DMS79 (cell line): ENCODE measurements around the gene FLYWCH1.

Experiments
- DNase-seq: peaks from one replicate; lab custom pipeline; 2025; lab: John Stamatoyannopoulos, UW

The FLYWCH1 gene

DNA sequence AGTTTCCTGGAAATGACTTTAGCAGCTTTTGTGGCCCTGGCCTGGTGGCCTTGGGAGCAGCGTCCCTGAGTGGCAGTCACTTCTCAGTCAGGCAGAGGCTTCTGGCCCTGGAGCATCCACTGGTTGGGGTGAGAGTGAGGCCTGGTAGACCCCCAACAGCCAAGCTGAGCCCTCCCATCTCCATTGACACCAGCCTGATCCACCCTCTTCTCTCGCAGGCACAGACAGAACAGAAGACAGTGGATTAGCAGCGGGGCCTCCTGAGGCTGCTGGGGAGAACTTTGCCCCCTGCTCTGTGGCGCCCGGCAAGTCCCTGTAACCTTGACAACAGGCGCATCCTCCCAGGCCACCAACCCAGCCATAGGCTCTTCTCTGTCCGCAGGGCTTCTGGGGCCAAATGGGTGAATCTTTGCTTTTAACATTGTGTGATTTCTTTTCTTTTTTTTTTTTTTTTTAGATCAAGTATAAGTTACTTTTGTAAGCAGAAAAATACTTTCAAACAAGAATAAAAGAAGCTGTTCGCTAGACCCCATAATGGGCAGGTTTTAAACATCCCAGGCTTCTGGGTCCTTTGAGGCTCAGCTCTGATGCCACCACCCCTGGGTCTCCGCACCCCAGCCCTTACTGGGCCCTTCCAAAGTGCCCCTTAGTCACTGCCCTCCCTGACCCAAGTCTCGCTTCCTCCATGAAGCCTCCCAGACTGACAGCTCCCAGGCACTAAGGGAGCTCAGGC lies 12.7 kb upstream of the FLYWCH1 start:
- DNase-seq: no peak

DNA sequence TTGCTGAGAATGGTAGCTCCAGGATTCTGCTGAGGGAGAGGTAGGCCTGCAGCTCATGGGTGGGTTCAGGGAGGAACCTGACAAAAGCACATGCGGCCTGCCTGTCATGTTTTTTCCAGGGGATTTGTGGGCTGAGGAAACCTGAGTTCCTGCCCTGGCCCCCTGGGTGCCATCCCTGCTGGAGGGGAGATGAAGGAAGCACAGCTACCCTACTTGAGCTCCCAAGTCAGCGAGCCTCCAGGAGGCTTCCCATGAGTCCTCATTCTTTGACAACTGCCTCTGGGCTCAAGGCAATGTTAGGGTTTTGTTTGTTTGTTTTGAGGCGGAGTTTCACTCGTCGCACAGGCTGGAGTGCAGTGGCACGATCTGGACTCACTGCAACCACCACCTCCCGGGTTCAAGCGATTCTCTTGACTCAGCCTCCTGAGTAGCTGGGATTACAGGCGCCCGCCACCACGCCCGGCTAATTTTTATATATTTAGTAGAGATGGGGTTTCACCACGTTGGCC lies 12.1 kb upstream of the FLYWCH1 start:
- no peak for DNase-seq

DNA sequence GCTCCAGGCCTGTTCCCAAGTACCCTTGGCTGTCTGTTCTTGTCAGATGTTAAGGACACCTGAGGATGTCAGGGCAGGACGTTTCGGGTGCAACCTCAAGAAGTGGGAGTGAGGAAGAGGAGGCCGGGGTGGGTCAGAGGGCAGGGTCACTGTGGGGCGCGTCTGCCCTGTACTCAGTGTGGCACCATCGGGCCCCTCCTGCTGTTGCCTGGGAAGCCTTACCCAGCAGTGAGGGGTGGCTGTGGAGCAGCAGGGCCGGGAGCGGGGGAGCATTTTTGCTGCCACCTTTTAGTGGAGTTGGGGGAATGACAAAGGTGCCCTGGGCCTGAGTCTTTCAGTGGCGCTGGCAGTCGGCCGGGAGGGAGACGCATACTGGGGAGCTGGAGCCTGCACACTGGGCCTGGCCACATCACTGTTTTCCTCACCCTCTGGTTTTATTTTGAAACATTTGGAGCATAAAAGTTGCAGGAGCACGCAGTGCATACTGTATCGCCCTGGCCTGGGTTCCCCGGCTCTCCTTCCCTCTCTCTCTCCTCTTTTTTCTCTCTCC lies 11.1 kb upstream of the FLYWCH1 start:
- no peak for DNase-seq

DNA sequence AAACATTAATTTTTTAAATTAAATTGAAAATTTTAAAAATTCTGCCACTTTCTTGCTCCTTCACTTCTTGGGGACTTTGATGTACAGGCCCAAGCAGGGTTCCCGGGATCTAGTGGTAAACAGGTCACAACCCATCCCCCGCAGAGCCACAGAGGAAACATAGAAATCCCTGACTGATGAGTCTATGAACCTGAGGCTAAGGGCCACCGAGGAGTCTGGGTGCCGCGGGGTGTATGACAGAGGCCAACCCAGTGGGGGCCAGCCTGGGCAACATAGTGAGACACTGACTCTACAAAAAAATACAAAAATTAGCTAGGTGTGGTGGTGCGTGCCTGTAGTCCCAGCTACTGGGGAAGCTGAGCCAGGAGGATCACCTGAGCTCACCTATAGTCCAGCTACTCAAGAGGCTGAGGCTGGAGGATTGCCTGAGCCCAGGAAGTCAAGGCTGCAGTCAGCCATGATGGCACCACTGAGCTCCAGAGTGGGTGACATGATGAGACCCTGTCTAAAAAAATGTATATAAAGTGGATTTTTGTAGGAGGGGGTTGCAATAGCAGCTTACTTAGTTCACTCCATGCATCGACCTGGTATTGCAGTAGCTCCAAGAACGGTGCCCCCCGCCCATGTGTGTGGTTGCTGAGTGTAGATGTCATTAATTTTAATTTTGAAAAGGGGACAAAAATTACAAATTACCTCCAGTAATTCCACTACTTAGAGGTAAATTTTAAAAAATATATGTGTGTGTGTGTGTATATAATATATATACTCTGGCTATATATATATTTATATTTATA lies 9.2 kb upstream of the FLYWCH1 start:
- no peak for DNase-seq

DNA sequence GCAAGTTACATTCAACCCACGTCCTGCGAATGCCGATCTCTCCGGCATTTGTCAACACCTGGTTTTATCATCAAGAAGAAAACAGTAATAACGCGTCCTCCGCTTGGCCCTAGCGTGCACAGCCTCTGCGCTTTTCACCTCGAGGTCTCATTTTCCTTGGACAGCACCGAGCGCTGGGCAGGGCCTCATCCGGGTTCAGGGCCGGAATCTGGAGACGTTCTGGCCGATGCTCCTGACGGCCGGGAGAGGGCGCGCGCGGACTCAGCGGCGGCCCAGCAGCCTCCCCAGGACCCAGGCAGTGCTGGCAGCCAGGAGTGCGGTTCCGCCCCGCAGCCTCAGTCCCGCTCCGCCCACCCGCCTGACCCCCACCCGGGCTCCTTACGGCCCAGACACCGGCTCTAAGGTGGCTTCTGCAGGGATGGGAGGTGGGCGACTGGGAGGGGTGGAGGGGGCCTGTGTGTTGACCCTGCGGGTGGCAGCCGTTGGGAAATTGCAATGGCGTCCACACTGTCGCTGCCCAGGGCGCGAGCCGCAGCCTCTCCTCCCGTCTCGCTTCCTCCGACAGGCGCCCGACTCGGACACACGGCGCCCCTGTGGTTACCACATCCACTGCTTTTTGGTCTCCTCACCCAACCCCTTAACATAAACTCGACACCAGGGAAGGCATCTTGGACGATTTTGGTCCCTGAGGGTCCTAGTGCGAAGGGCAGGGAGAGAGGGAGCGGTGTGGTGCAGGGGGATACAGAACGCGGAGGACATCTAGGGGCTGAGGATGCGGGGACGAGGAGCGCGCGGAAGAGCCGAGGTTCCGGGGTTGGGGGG lies 7.4 kb upstream of the FLYWCH1 start:
- DNase-seq: peak; percentile 46

DNA sequence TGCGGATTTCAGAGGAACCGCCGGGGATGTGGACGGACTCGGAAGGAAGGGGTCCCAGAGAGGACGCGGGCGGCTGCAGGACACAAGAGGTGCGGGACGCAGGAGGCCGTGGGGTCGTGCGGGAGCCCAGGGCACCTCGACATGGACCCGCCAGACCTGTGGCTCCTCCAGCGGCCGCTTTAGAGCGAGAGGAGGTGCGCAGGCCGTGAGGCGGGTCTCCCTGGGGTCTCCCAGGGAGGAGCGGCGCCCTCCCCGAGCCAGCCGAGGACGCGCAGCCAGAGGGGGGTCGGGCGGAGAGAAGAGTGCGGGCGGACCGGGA lies 6.8 kb upstream of the FLYWCH1 start:
- DNase-seq: no peak

DNA sequence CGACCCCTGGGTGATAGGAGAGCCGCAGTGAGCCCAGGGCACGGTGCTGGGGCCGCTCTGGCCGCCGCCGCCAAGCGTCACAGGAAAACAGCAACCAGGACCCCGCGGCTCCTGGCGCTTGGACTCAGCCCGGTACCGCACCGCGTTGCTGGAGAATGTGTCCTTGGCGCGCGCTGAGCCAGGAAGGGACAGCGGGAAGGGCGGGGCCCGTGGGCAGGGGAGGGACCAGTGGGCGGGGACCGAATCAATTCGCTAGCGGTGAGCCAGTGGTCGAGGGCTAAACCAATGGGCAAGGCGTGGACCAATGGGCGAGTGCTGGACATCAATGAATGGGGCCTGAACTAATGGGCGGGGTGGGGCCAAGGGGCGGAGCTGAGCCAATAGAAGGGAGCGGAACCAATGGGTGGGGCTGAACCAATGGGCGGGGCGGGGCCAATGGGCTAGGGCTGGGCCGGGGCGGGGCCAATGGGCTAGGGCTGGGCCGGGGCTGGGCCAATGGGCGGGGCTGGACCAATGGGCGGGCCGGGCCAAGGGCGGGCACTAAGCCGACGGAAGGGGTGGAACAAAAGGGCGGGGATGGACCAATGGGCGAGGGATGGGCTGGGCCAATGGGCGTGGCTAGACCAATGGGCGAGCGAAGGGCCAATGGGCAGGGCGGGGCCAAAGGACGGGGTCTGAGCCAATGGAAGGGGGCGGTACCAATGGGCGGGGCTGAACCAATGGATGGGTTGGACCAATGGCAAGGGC lies 6.3 kb upstream of the FLYWCH1 start:
- DNase-seq: peak; percentile 96

DNA sequence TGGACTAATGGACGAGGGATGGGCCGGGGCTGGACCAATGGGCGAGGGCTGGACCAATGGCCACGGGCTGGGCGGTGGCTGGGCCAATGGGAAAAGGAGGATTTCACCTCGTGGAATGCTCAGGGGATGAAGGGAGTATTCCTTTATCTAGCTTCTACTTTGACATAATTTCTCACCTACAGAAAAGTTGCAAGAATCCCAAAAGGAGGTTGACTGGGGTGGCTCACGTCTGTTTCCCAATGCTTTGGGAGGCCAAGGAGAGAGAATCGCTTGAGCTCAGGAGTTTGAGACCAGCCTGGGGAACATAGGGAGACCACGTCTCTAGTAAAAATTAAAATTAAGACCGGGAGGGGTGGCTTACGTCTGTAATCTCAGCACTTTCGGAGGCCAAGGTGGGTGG lies 5.7 kb upstream of the FLYWCH1 start:
- no peak for DNase-seq

DNA sequence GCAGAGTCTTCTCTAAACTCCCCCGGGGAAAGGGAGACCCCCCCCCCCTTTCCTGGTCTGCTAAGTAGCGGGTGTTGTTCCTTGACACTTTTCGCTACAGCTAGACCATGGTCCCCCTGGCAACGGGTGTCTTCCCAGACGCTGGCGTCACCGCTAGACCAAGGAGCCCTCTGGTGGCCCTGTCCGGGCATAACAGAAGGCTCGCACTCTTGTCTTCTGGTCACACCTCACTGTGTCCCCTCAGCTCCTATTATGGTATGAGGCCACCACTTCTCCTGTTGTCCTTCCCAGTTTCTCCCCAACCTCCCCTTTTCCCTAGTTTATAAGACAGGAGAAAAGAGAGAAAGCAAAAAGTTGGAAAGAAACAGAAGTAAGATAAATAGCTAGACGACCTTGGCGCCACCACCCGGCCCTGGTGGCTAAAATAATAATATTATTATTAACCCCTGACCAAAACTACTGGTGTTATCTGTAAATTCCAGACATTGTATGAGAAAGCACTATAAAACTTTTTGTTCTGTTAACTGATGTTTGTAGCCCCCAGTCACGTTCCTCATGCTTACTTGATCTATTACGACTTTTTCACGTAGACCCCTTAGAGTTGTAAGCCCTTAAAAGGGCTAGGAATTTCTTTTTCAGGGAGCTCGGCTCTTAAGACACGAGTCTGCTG lies 4.5 kb upstream of the FLYWCH1 start:
- DNase-seq: peak; percentile 15

DNA sequence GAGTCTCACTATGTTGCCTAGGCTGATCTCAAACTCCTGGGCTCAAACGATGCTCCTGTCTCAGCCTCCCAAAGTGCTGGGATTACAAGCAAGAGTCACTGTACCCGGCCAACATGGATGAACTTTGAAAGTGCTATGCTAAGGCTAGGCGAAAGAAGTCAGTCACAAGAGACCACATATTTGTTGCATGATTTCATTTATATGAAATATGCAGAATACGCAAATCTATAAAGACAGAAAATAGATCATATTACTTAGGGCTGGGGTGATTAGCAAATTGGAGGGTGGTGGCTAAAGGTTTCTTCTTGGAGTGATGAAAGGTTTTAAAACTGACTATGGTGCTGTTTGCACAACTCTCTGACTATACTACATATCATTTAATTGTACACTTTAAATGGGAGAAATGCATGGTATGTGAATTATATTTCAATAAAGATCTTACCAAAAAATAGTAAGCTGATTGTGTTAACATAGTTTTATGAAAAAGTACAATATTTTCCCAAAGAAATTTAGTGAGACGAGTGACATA lies 1.2 kb upstream of the FLYWCH1 start:
- no peak for DNase-seq

DNA sequence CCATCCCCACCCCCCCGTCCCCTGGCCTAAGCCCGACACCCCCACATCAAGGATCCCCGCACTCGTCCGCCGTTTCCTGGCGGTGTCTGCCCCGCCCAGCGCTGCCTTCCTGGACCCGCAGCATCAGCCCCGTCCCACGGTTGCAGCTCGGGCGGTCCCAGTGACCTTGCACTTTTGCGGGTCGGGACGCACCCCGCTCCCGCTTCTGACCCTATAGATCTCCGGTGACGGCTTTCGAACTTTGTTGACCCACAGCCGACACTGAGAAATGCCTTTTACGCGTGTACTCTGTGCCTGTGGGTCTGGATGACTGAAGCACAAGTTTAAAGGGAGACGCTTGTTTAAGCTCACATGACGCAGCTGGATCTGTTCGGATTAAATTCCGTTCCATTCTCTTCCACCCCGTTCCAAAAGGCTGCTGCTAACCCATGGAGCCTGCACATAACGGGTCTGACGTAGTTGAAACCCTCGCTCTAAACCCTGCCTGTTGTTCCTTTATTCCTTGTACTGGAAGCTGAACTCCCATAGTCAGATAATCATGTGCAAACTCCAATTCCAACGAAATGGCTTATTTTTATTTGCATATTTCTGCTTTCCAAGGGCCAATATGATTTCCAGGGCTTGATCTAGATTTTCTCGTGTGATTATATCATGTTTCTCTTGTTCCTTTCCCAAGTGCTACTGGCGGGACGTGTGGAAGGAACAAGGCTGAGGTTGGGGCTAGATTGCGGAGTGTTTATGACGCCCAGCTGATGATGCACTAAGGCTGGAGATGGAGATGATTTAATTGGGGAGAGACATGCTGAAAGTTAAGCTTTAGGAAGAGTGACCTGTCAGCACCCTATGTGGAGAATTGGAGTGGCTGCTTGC lies 834 bp downstream of the FLYWCH1 start:
- DNase-seq: no peak

DNA sequence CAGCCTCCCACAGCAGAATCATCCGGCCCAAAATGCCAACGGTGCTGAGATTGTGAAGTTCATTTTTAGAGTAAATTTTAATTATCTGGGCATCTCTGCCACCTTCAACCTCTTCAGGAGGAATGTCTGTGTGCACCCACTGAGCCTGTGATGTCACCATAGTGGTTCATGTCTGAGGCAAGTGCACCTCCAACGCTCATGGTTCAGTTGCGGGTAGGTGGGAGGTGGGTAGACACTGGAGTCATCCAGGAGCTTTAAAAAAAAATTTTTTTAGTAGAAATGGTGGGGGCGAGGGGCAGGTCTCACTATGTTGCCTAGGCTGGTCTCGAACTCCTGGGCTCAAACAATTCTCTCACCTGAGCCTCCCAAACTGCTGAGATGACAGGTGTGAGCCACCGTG lies 1.9 kb downstream of the FLYWCH1 start:
- DNase-seq: no peak

DNA sequence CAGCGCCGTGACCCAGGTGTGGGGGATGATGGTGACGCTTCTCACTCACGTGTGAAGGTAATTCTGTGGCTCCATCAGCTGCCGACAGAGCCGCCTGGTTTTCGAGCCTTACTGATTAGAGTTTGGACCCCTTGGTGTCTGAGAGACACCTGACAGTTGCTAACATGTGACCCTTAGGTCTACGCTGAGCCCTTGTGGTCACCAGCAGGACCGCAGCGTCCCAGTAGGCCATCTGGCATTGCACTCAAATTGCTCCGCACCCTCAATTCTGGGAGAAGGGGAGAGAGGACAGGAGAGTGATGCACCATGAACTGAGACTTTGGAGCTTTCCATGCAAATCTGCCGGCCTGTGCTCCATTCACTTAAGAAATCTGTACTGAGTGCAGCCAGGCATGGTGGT lies 2.5 kb downstream of the FLYWCH1 start:
- DNase-seq: no peak

DNA sequence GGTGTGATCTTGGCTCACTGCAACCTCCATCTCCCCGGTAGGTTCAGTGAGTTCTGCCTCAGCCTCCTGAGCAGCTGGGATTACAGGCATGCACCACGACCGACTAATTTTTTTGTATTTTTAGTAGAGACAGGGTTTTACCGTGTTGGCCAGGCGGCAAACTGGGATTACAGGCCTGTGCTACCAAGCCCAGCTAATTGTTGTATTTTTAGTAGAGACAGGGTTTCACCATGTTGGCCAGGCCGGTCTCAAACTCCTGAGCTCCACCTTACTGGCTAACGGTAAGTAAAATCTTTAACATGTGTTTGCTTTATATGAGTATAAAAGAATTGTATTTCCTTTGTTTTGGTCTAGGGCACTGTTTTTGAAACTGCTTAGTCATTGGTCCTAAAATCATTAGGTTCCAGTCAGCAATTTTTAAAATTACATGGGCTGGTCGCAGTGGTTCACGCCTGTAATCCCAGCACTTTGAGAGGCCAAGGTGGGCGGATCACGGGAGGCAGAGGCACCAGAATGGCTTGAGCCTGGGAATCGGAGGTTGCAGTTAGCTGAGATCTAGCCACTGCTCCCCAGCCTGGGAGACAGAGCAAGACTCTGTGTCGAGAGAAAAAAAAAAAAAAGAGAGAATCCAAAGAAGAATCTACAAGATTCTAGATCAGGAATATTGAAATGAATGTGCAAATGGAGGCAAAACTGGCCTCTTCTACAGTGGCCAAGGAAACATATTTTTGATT lies 3.6 kb downstream of the FLYWCH1 start:
- no peak for DNase-seq

DNA sequence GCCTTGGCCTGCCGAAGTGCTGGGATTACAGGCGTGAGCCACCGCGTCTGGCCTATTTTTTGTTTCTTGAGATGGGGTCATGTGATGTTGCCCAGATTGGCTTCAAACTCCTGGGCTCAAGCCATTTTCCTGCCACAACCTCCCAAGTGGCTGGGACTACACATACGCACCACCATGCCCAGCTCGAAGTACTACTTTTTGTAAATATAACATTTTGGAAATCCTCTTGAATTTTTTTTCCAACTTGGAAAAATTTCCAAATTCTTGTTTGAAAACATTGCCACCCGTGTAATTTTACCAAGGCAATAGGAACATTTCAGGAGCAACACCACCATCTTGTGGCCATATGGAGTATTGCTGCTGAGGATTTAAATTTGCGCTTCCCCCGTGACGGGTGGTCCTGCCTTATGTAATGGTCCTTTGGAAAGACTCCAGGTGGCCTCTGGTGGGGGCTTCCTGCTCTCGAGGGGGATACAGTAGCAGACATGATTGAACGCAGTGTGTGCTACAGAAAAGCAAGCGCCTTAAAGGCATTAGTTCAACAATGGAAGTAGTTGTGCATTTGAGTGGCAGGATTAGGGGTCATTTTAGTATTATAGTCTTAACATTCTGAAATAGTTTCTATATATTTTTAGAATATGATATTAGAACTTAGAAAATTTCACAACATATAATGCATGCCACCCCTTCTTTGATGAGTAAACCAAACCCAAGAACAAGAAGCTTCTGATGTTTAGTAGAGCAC lies 8.0 kb downstream of the FLYWCH1 start:
- DNase-seq: no peak

DNA sequence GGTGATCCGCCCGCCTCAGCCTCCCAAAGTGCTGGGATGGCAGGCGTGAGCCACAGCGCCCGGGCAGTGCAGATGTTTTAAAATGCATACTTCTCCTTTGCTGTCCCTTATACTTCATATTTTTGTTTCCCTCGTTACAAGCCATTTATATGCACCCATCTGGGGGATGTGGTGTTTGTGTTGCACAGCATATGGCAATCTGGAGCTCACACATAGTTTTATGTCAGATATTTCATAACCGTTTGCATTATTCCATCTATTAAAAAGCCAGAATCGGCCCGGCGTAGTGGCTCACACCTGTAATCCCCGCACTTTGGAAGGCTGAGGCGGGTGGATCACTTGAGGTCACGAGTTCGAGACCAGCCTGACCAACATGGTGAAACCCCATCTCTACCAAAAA lies 11.8 kb downstream of the FLYWCH1 start:
- DNase-seq: no peak

DNA sequence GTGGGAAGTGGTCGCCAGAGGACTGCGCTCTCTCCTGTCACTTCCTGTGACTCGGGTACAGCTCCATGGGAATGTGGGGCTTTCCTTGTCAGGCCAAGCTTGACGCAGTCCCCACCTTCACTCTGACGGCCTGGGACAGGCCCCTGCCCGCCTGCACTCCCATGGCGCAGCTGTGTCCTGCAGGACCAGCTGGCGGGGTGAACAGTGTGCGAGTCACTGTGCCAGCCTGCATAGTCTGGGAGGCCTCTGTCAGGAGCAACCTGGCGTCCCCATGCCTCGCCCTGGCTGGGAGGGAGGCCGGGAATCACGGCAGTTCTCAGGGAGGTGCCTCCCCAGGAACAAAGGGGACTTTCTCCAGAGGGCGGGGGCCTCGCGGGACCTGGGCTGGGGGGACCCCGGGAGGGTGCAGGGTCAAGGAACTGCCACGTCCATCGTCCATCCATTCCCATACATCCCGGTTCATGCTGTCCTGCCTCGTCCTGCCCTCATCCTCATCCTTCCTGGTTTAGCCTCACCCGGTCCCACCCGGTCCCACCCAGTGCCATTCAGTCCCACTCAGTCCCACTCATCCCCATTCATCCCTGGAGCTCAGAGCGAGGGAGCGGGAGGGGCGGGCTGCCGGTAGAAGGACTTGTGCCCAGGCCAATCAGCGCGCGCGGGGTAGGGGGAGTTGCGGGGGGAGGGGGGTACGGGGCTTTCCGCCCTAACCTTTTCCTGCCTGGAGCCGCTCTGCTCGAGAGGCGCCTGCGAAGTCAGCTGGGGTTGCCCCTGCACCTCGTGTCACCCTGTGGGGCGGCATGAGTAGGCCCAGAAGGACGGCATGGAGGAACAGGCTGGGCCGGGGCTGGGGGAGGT lies 13.4 kb downstream of the FLYWCH1 start:
- DNase-seq: no peak
